MCF 10A (cell line): ENCODE measurements around the gene C2orf80. TPM values are rescaled to one million over a fixed set of nuclear protein-coding genes. Genes with fewer than 3 reads are reported as not detected.
A peak's percentile ranks its signal among the peaks of the same experiment; 100 is the strongest.

ENCODE experiments used
- BruUV-seq: library from RNA; stranded (reverse); fragments of 400-500 nt; replicated peaks from 2 replicates; lab custom pipeline; 2021; lab: Mats Ljungman, UMichigan
- CTCF ChIA-PET: fragments of 300-600 bp; sonication (Branson Sonifier 250); formaldehyde crosslinking; extraction: SDS; loops from one replicate; lab custom pipeline; 2021; ENCODE audit warnings: antibody characterized with exemption, inconsistent platforms; lab: Yijun Ruan, JAX
- POLR2A ChIA-PET: fragments of 300-600, 350-650 bp; sonication (Branson Sonifier 250); formaldehyde crosslinking; extraction: SDS; loops from one replicate; lab custom pipeline; 2020; ENCODE audit warnings: antibody characterized with exemption, inconsistent platforms; lab: Yijun Ruan, JAX
- DNase-seq: peaks from one replicate; pipeline ENCODE4 v3.0.0-alpha.2; 2018; ENCODE audit not compliant: unreplicated experiment
- H3K27ac Mint-ChIP-seq: one replicate; pipeline ENCODE4 v1.8.0; 2022; ENCODE audit warnings: mild to moderate bottlenecking, low read depth, mixed read lengths; ENCODE audit not compliant: unreplicated experiment
- H3K27me3 Mint-ChIP-seq: one replicate; pipeline ENCODE4 v1.8.0; 2022; ENCODE audit warnings: mixed read lengths; ENCODE audit not compliant: insufficient read depth, unreplicated experiment
- H3K36me3 Mint-ChIP-seq: one replicate; pipeline ENCODE4 v1.8.0; 2022; ENCODE audit warnings: mild to moderate bottlenecking, moderate library complexity, mixed read lengths; ENCODE audit not compliant: insufficient read depth, unreplicated experiment
- H3K4me1 Mint-ChIP-seq: one replicate; pipeline ENCODE4 v1.8.0; 2022; ENCODE audit warnings: mixed read lengths; ENCODE audit not compliant: insufficient read depth, unreplicated experiment
- H3K4me3 Mint-ChIP-seq: one replicate; pipeline ENCODE4 v1.8.0; 2022; ENCODE audit warnings: mild to moderate bottlenecking, moderate library complexity, mixed read lengths; ENCODE audit not compliant: unreplicated experiment
- H3K9me3 Mint-ChIP-seq: one replicate; pipeline ENCODE4 v1.8.0; 2022; ENCODE audit warnings: mixed read lengths; ENCODE audit not compliant: unreplicated experiment
- intact Hi-C: fragments of 100-400 bp; cut with micrococcal nuclease; formaldehyde crosslinking; loops from 2 replicates; pipeline ENCODE4 v1.14.1; 2022
- total RNA-seq: library from RNA; stranded (reverse); gene quantifications from 2 replicates; pipeline ENCODE4 v1.2.3, GENCODE V29; 2022
- TF ChIP-seq, protein P1 (sequence below): fragments of 200-600 bp; IDR thresholded peaks from one replicate; pipeline ENCODE4 v1.8.0; 2022; ENCODE audit warnings: antibody characterized with exemption, mild to moderate bottlenecking; ENCODE audit not compliant: unreplicated experiment

Gene C2orf80
- total RNA-seq, 1 experiment from 2014 or later = not detected

DNA sequence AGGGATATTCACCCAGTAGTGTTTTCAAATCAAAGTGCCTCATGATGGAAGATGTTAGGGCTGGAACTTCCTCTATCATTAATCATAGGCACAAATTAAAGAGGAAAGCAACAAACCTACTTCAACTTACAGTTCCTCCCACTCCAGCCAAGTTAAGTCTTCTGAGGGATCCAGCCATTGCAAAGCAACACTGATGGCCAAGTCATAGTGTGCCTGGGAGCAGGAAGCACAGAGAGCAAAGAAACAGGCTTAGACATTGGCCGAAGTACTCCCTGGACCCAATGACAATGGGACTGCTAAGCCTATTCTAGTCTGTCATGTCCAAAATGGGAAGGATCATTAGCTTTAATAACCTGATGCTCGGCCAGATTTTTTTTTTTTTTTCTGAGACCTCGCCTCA, 7.0 kb downstream of the C2orf80 start:
- H3K27me3 Mint-ChIP-seq = peaks cover 8% of the 10 kb centered on the region
- H3K9me3 Mint-ChIP-seq = no peaks in the 10 kb centered on the region
- POLR2A ChIA-PET = no interaction called here
- H3K4me1 Mint-ChIP-seq = no peaks in the 10 kb centered on the region
- TF ChIP-seq, protein P1, sequence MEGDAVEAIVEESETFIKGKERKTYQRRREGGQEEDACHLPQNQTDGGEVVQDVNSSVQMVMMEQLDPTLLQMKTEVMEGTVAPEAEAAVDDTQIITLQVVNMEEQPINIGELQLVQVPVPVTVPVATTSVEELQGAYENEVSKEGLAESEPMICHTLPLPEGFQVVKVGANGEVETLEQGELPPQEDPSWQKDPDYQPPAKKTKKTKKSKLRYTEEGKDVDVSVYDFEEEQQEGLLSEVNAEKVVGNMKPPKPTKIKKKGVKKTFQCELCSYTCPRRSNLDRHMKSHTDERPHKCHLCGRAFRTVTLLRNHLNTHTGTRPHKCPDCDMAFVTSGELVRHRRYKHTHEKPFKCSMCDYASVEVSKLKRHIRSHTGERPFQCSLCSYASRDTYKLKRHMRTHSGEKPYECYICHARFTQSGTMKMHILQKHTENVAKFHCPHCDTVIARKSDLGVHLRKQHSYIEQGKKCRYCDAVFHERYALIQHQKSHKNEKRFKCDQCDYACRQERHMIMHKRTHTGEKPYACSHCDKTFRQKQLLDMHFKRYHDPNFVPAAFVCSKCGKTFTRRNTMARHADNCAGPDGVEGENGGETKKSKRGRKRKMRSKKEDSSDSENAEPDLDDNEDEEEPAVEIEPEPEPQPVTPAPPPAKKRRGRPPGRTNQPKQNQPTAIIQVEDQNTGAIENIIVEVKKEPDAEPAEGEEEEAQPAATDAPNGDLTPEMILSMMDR = no peak
- CTCF ChIA-PET = no interaction called here
- no peak for DNase-seq
- intact Hi-C loops = no loop called here
- no TSS peak for BruUV-seq
- H3K27ac Mint-ChIP-seq = no peak overlapping the region
- H3K4me3 Mint-ChIP-seq = no peak overlapping the region
- H3K36me3 Mint-ChIP-seq = no peaks in the 10 kb centered on the region

DNA sequence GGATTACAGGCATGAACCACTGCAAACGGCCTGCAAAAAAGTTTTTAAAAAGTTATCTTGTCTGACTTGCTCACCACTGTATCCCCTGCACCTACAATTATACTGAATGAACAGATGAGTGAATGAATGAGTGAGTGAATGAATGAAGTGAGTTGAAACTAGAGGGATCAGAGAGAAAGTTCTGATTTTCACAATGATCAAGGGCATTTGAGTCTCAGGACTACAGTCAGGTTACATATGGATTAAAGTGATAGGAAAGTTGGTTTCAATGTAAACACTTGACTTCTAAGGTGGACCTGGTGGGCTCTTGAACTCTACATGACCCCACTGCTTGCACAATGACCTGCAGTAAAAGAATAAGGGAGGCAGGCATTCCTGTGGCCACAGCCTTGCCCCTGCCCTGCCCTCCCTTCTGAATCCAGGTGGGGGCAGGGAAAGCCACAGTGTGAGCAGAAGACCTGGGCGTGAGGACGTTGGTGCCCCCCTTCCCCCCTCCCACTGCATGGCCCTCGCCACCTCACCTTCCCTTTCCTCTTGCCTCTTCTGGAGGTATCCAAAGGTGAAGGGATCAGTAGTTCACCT, 10.7 kb downstream of the C2orf80 start:
- intact Hi-C loops = no loop called here
- CTCF ChIA-PET = no interaction called here
- BruUV-seq = no TSS peak

DNA sequence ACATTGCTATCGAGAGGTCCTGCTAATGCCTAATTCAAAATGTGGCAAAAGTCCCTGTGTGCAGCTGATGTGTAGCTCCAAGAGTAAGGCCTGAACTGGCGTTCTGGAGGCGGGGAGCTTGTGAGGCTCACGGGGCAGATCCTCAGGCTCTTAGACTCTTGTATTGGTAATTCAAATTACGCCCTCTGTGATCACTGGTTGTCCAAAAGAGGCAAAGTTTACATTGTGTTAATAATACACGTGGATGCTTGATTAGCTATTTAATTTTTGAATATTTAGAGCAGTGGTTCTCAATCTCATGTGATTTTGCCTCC, 14.0 kb downstream of the C2orf80 start:
- ChIA-PET CTCF (interaction anchor here (0.6 to 2.9 kb wide), 52 partner anchors 10 to 1669 kb away, joined by 3 to 104 read pairs (median 5); partner anchors contain the start of genes C2orf80, CRYGA, CRYGB and IDH1), POLR2A (interaction anchor here (0.7 to 2.9 kb wide), 7 partner anchors 73 to 581 kb away, joined by 3 to 32 read pairs (median 6); partner anchors contain the start of genes IDH1 and PIKFYVE)
- H3K27ac Mint-ChIP-seq = no peak overlapping the region
- DNase-seq = no peak
- BruUV-seq = no TSS peak
- H3K27me3 Mint-ChIP-seq = no peaks in the 10 kb centered on the region
- TF ChIP-seq, protein P1 = no peak
- no peaks in the 10 kb centered on the region for H3K4me1 Mint-ChIP-seq
- H3K9me3 Mint-ChIP-seq = no peaks in the 10 kb centered on the region
- no peaks in the 10 kb centered on the region for H3K36me3 Mint-ChIP-seq
- intact Hi-C loops = loop anchor here (1.0 to 2.0 kb wide), 2 partner anchors 73 to 80 kb away; partner anchors contain the start of gene IDH1
- H3K4me3 Mint-ChIP-seq = no peak overlapping the region

More for the DNA sequence above, 10.7 kb downstream of the C2orf80 start:
- no peaks in the 10 kb centered on the region for H3K4me1 Mint-ChIP-seq
- no peaks in the 10 kb centered on the region for H3K9me3 Mint-ChIP-seq
- no peak overlapping the region for H3K27ac Mint-ChIP-seq
- TF ChIP-seq, protein P1 = no peak
- no peaks in the 10 kb centered on the region for H3K27me3 Mint-ChIP-seq
- no peaks in the 10 kb centered on the region for H3K36me3 Mint-ChIP-seq
- POLR2A ChIA-PET = no interaction called here
- no peak for DNase-seq
- H3K4me3 Mint-ChIP-seq = no peak overlapping the region

DNA sequence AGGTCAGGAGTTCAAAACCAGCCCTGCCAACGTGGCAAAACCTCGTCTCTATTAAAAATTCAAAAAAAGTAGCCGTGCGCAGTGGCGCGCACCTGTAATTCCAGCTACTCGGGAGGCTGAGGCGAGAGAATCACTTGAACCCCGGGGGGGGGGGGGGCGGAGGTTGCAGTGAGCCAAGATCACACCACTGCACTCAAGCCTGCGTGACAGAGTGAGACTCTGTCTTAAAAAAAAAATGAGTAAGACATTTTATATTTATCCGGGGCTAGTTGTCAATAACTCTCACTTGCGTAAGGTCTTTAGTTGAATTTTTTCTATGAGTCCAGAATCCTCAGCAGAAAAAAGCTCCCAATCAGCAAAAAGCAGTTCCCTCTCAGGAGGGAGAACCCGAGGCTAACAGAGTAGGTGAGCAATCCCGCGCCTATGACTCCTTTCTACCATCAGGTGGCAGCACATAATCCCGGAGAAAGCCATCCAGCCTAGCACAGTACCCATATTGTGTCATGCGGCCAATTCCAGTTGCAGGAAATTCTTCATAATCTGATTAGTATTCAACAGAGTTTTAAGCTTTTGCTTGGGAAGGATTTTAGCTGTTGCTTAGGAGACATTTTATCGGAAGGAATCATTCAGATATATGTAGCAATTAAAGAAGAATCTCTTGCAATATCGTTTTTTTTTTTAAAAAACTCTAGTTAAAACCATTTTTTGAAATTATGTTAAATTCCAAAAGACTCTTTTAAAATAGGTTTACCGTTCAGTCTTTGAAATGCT, 14.6 kb downstream of the C2orf80 start:
- Mint-ChIP-seq H3K4me1 (no peaks in the 10 kb centered on the region), H3K27ac (no peak overlapping the region), H3K9me3 (no peaks in the 10 kb centered on the region), H3K36me3 (no peaks in the 10 kb centered on the region), H3K27me3 (peaks cover 5% of the 10 kb centered on the region), H3K4me3 (no peak overlapping the region)
- TF ChIP-seq, protein P1 = peak; percentile 73
- POLR2A ChIA-PET = interaction anchor here (0.7 to 2.9 kb wide), 10 partner anchors 73 to 1649 kb away, joined by 3 to 32 read pairs (median 3); partner anchors contain the start of genes IDH1 and PIKFYVE
- peak; percentile 84 for DNase-seq
- no TSS peak for BruUV-seq
- intact Hi-C loops = loop anchor here (1.0 to 2.0 kb wide), 2 partner anchors 72 to 80 kb away; partner anchors contain the start of gene IDH1
- CTCF ChIA-PET = interaction anchor here (0.5 to 2.9 kb wide), 72 partner anchors 9 to 1669 kb away, joined by 3 to 104 read pairs (median 4); partner anchors contain the start of genes C2orf80, CRYGA, CRYGB and IDH1
